Ramos (cell line): Measurements from ENCODE around the gene THBS2.

Experiments
- in situ Hi-C: fragments of 300-500 bp; cut with MboI; formaldehyde crosslinking; loops from one replicate; pipeline ENCODE4 v1.14.3; 2022; ENCODE audit warnings: low sequenced_read_pairs; ENCODE audit not compliant: unreplicated experiment

Gene THBS2

DNA sequence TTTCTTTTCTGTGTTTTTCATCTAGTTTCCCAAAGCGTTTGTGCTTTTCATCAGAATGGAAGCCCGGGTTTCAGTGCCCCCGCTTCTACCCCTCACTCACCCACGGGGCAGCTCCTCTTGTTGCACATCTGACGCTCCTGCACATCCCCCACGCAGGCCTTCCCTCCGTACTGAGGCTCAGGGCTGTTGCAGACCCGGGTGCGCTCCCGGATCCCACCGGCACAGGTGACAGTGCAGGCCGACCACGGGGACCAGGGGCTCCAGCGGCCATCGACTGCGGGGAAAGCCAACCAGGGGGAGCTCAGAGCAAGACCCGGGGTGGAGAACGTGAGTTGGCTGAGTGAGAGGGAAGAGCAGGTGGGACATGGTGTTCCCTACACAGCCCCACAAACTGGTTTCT, 19.0 kb downstream of the THBS2 start:
- in situ Hi-C loops, result no loop called here

DNA sequence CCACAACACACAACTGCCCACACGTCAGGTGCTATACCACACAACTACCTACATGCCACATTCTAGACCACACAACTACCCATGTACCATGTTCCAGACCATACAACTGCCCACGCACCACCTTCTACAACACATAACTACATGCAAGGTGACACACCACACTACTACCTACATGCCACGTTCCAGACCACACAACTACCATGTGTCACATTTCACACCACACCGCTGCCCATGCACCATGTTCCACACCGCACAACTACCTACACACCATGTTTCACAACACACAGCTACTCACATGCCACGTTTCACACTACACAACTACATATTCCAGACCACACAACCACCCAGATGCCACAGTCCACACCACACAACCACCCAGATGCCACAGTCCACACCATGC, 19.8 kb downstream of the THBS2 start:
- in situ Hi-C loops, result no loop called here

DNA sequence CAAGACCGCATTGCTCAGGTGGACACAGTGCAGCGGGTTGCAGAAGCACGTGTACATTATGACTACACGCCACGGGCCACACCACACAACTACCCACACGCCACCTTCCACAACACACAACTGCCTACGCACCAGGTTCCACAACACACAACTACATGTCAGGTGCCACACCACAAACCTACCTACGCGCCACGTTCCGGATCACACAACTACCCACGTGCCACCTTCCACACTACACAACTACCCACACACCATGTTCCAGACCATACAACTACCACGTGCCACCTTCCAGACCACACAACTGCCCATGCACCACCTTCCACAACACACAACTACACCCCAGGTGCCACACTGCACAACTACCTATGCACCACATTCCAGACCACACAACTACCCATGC, 20.5 kb downstream of the THBS2 start:
- in situ Hi-C loops, result no loop called here

DNA sequence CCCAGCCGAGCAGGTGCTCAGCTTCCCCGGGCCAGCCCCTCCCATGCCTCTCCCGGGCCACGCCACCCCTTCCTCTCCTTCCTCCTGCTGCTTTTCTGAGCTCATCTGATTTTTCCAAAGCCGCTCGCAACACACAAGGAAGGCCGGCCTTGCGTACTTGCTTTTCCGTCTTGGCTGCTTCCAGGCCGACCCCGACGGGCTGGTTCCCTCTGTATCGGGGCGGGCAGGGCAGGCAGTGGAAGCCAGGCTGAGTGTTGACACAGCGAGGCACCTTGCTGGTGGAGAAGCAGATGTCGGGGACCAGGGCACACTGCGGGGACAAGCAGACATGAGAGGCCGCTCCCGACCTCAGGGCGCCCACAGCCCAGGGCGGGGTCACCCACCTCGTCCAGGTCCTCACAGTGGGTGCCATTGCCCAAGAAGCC, 21.1 kb downstream of the THBS2 start:
- in situ Hi-C loops, result no loop called here

DNA sequence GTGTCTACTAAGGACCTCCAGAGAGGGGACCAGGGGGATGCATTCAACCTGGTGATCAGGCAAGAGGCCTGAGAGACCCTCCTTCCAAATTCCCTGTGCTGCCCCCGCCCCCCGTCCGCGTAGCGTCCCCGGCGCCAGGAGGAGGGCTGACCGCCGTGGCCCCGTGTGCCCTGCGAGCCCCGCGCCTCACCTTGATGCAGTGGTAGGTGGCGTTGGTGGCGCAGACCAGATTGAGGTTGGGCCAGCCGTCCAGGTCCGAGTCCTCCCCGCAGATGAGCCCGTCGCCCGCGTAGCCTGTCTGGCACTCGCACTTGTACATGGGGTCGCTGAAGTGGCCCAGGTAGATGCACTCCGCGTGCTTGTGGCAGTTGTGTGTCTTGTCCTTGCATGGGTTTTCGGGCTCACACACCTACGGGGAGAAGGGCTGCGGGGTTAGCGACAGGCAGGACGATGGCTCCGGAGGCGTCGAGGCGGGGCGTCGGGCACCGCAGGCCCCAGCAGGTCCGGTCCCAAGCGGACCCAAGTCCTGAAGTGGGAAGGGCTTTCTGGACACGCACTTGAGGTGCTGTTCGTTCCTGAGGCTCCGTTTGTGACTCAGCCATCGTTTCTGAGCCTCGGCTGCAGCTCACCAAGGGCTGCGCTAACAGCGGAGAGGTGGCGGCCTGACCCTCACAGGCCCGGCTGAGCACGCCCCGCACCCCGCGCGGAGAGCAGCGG, 21.7 kb downstream of the THBS2 start:
- in situ Hi-C loops, result no loop called here

DNA sequence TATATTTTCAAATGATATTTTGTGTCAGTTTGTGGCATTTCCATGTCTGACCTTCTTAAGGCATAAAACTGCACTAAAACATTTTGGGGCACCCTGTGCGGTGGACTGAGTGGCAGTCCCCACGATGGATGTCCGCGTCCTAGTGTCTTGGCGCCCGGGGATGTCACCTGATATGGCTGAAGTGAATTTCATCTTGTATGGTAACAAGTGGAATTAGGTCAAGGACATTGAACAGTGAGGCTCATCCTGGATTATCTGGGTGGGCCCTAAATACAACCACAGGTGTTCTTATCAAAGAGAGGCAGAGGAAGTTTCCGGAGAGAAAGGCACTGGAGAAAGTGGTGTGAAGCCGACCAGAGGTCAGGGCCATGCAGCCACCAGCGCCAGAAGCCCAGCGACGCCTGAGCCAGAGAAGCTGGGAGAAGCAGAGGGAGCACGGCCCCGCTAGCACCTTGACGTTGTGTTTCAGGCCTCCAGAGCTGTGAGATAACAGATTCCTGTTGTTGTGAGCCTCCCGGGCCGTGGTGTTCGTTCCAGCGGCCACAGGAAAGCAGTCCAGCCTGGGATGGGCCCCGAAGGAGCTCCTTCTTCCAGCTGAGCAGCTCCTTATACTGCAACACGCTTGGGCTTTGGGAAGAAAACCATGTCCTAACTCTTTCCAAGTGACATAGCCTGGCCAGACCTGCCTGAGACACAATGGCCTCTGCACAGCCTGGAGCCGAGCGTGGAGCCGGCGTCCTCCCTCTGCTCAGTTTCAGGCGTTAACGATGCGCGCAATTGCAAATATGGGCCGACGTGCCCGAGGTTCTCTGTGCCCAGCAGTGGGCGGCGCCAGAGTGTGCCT, 22.5 kb downstream of the THBS2 start:
- in situ Hi-C loops, result no loop called here

DNA sequence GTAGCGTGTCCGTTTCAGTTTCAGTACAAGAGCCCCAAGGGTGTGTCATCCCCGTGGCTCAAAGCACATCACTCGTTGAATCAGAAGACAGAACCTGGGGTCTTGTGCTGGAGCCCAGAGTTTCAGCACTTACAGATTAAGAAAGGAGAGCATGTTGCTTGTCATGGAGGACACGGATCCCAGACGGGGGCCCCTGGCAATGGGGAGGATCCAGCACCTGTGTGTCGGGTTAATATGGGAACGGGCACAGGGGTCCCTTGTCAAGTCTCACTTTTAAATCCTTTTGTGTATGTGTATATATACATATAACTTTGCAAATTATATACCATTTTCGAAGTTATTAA, 23.4 kb downstream of the THBS2 start:
- in situ Hi-C loops, result no loop called here

DNA sequence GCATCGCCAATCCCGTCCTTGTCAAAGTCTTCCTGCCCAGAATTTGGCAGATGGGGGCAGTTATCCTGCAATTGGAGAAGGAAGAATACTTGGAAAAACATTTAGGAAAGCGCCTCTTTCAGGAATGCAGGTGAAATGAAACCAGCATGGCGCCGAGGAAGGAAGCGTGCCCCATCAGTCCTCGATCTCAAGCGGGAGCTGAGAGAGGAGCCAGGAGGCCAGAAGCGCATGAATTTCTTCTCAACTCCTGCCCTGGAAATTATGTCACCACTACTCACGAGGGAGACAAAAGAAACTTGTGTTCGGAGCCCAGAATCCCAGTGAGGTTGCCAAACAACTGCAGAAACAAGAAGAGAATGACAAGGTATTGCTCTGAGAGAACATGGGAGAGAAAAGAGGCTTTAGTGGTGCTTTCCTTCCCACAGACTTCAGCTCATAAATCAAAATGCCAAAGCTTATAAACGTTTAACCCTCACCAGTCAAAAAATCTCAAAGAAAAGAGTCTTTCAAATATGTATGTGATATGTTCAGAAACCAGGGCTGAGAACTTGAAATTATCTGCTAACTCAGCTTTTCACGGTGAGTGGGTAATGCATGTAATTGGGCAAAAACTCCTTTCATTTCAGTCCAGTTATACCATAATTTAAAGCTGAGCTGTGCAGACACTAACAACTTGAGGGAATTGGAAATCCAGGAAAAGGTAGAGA, 23.9 kb downstream of the THBS2 start:
- in situ Hi-C loops, result no loop called here

DNA sequence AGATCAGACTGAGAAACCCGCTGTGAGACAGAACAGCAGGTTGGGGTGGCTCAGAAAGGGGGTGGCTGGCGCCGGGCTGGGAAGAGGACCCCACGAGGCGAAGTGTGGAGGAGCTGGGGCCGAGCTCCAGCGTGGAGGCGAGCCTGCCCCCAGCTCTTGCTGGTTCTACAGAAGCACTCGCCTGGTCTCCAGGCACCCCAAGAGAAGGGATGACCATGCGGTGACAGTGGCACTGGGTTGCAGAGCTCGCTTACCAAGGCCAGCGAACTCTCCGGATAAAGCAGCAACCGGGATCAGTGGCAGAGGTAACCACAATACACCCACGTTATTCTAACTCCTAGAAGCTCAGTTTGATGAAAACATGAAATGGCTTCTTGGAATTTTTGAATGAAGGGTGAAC, 26.5 kb downstream of the THBS2 start:
- in situ Hi-C loops, result no loop called here

DNA sequence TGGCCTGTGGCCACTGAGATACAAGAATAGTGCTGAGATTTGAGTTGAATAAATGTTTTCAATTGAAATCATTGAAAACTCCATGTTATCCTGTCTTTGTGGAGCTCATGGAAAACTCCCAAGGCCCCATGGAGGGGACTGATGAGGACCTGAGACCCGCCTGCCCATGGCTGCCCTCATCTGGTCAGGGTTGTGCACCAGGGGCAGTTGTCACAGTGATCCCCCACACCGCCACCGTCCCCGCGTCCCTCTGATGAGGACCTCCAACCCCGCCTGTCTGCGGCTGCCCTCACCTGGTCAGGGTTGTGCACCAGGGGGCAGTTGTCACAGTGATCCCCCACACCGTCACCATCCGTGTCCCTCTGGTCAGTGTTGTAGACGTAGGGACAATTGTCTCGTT, 27.8 kb downstream of the THBS2 start:
- in situ Hi-C loops, result no loop called here

DNA sequence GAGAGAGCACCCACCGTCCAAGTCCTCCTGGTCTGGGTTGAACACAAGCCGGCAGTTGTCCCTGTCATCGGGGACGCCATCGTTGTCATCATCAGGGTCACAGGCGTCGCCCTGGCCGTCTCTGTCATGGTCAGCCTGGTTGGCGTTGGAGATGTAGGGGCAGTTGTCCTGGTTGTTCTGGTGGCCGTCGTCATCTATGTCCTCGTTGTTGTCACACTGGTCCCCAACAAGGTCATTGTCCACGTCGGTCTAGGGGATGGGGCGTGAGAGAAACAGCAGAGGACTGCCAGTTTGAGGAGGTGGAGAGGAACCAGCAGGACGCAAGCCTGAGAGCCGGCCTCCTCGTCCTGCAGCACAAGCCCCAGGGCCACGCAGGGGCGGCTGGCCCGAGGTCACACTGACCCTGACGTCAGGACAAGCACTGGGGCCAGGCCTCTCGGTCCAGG, 28.5 kb downstream of the THBS2 start:
- in situ Hi-C loops, result no loop called here

DNA sequence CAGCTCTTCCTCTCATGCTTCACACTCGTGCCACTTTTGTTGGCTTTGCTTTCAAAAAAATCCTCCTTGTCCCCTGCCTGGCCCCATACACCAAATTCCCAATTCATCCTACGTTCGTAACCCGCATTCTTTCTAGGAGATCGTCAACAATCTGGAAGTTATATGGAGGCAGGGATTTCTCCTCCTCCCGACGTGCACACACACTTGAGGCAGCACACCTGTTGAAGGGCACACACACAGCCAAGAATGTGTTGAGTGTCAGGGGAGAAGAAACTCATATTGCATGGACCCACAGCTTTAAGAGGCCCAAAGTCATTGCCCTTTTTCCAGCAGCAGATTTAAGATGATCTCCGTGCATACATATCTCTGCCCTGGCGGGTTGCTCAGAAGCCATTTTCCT, 28.9 kb downstream of the THBS2 start:
- in situ Hi-C loops, result no loop called here

DNA sequence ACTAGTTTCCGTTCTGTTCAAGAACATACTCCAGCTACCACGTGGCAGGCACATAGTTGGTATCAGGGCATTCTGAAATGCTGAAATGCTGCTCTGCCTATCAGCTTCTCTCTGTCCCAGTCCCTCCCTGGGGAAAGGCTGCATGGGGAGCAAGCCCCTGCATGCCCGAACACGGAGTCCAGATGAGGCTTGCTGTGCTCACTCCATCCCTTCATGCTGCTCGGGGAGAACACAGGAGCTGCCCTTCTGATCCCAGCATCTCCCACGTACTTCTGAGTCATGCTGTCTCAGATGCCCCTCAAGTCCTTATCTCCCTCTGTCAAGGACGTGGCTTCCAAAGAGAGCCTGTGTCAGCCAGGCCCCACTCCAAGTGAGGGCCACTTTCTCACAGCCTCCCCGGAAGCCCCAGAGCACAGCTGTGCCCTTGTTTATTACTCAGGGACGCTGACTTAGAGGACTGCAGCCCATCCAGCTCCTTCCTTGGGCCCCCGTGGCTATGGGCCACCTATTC, 29.4 kb downstream of the THBS2 start:
- in situ Hi-C loops, result no loop called here

DNA sequence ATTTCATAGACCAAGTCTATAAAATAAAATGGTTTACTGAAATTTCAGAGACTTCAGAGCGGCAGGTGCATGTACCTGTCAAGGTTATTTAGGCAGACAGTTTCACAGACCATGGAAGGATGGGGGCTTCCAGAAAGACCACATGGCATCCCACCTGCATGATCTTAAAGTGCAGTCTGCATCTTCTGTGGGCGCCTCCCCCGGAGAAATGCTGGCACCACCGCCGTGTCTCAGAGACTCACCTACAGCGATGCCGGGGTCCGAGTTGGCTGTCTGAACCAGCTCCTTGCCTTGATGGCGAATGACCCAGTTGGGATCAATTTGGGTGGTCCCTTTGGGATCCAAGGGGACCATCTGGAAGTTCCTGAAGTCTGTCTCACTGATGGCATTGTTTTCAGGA, 30.6 kb downstream of the THBS2 start:
- in situ Hi-C loops, result no loop called here

DNA sequence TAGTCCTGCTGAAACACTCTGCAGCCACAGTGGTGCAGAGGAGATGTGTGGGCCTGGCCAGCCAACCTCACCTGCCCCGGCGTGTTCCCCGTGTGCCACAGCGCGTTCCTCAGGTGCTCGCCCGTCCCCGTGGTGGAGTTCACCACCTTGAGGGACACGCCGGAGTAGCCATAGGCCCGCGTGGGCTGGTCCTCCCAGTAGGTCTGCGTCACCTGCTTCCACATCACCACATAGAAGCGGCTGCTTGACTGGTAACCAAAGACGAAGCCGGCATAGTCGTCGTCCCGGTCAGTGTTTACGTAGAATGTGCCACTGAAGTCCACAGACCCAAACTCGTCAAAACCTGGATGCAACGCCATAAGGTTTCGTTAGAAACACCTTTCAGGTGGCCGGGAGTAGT, 31.5 kb downstream of the THBS2 start:
- in situ Hi-C loops, result no loop called here

DNA sequence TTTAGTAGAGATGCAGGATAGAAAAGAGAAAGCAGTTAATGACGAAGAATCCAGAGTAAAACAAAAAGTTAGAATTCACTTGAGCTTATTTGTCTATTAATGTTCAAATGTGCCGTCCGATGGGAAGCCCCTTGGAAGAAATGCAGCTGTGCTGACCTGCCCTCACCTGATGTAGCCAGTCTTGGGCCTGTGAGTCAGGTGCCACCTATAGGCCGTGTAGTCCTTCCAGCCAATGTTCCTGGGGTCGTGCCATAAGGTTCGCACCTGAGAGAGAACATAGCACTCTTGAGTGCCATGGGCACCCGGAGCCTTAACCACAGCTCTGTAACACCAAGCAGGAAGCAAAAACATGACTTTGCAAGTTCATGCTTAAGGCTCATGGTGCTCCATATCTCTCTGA, 32.4 kb downstream of the THBS2 start:
- in situ Hi-C loops, result no loop called here

DNA sequence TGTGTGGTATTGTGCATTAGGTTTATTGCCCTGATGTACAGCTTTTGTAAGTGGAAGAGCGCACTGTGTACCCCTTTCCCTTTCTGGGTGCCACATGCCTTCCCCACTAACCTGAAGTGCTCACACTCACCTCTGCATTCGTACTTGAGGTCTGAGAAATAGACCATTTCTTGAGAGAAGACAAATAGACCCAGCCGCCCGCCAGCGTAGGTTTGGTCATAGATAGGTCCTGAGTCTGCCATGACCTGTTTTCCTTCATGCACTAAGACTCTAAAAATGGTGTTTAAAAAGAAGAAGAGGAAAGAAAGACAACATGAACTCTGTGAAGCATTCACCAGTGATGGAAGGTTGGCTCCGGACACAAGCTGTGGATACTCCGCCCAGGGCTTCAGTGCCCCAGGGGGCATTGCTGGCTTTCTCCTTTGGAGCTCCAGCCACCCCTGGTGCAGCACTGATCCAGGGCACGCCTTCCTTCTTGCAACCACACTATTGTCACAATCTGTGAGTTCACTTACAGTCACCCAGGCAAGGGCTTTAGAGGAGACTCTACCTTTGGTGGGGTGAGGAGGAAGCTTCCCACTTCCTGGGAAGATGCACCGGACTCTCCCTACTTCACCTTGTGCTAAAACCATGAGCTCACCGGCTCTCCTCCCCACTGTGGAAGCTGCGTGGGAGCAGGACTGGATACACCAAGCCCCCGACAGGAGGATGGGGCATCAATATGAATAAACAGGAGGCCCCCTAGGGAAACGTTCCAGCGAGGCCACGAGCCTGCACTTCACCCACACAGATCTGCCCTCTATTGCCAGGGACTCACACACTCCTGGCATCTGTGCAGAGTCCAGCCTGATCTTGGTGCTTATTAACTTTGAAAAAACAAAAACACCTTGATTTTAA, 33.3 kb downstream of the THBS2 start:
- in situ Hi-C loops, result no loop called here

DNA sequence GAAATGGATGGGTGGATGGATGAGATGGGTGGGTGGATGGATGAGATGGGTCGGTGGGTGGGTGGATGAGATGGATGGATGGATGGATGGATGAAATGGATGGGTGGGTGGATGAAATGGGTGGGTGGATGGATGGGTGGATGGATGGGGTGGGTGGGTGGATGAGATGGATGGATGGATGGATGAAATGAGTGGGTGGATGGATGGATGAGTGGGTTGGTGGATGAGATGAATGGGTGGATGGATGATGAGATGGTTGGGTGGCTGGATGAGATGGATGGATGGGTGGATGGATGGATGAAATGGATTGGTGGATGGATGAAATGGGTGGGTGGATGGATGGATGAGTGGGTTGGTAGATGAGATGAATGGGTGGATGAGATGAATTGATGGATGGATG, 35.7 kb downstream of the THBS2 start:
- in situ Hi-C loops, result no loop called here

DNA sequence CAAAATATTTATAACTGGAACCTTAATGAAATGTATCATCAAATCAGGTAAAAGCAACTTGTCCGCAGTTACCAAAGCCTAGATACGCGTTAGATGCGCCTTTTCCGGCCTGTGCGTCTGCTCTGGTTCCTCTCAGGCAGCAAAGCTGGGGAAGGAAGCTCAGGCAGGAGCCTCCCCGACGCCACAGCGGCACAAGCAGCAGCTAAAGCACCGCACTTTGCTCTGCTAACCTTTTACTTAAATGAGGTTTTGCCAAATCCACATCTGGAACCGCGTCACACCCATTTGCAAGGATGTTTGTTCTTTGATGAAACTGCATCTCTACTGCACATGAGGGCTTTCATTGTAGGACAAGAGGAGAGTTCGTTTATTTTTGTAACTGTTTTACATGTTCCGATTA, 36.8 kb downstream of the THBS2 start:
- in situ Hi-C loops, result no loop called here

DNA sequence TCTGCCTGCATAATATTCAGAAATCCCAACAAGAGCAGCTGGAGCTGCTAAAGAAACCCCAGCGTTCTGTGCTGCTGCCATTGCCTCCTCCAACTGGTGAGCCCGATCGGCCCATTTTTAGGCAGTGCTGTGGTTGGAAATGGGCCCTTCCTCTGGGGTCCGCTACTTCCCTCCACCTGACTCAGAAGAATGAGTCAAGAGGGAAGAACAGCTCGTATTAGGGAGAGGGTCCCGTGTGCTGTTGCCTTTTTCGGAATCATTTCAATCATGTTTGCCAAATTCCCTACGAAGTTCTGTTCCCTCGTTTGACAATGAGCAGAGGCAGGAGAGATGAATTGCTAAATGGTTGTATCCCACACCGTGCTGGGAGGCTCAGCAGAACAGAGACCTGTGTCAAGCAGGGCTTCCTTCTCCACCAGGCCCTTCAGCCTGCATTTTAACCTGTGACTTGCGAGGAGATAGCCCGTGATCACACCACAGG, 38.4 kb downstream of the THBS2 start:
- in situ Hi-C loops, result no loop called here
